ENCODE data around the gene PTER.

PTER gene

DNA sequence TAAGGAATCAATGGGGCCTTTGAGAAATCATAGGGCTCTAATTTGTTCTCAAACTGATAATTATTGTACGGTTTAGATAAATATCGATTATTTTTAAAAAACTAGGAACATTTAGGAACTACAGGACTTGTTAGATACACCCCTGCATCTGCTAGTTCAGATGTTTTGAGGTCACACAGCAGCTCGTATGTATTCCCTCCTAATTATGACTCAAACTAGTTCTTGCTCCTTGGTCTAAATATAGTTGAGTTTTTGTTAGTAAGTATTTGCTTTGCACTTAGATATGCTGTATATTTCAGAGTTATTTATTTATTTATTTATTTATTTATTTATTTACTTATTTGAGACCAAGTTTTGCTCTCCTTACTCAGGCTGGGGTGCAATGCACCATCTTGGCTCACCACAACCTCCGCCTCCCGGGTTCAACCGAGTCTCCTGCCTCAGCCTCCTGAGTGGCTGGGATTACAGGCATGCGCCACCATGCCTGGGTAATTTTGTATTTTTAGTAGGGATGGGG lies 22.7 kb downstream of the PTER start:
- DNase-seq (ENCODE audit: extremely low spot score, insufficient read length, low read depth): no peak
- FAIRE-seq: no peak

DNA sequence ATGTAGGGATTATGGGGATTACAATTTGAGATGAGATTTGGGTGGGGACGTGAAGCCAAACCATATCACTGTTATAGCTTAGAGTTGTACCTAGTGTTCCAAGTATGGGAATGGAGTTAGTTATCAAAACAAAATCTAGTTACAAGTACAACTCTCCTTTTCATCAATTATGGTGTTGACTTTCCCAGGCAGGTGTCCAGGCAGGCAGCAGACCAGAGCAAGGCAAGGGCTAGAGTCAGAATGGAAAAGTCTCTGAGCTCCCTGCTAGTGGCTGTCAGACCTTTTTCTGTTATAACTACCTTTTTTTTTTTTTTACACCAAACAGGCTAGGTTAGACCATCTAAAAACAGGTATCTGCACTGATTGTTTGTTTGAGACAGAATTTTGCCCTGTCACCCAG lies 29.2 kb downstream of the PTER start:
- DNase-seq (ENCODE audit: extremely low spot score, insufficient read length, low read depth) (no peak), FAIRE-seq (no peak)

DNA sequence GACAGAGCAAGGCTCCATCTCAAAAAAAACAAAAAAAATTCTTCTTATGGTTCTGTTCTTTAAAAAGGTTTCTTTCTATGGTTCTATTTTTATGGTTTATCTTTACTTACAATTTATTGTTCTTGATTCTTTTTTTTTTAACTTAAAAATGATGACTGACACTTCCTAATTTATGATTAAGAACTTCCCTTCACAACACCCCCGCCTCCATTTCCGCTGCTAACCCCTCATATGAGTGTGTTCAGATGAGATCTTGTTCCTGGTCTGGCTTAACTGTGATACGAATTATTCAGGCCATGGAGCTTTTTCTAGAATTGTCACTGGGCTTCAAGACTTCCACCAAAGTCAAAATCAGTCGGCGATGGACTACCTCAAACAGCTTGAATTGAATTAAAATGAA lies 33.9 kb downstream of the PTER start:
- DNase-seq (ENCODE audit: extremely low spot score, insufficient read length, low read depth) (no peak), FAIRE-seq (no peak)

DNA sequence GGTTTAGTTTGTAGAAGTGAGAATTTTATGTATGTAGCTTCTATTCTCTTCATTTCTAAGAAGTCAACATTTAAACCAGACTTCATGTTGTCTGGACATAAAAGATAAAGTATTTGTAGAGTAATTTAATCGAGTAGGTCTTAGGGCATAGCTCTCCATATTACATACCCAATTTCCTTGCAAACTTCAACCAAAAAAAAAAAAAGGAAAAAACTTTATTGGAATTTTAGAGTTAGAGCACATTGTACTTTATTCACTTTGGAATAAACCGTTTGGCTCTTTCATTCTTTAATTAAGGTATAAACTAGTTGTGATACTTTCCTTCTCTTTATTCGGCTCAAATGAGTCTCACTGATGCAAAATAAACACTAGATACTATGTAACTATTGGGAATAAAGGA lies 36.0 kb downstream of the PTER start:
- FAIRE-seq: no peak
- no peak for DNase-seq (ENCODE audit: extremely low spot score, insufficient read length, low read depth)

DNA sequence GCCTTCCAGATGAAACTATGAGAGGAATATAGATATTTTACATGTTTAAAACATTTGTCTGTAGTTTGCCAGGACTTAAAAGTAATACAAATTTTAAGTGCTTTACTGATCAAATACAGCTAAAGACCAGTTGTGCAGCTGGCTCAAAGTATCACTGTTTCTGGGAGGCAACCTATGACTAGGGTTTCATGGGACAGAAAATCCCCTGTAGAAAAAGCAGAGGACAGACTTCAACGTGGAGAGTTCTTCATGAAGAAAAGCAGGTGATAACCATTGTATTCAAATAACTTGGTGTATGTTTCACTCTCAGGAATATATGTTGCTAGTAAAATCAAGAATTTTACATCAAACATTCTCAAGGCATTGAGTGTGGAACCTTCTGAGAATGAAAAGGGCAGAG lies 40.9 kb downstream of the PTER start:
- no peak for DNase-seq (ENCODE audit: extremely low spot score, insufficient read length, low read depth)
- no peak for FAIRE-seq

DNA sequence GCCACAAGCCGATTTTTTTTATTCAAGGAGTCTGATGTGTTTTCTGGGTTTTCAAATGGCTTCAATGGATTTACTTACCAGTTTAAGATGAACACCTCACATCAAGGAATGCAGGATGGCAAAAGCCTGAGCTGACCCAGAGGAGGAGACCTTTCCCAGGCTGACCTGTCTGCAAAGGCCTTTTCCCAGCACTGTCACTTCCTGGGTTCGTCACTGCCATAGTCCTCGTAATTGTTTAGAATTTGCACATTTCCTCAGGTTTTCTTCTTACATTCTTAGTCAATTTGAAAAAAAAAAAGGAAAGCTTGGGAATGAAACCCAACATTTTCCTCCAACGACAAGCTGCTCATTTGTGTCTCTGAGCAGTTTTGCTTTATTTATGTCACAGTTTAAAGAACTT lies 42.0 kb downstream of the PTER start:
- DNase-seq (ENCODE audit: extremely low spot score, insufficient read length, low read depth): no peak
- no peak for FAIRE-seq

DNA sequence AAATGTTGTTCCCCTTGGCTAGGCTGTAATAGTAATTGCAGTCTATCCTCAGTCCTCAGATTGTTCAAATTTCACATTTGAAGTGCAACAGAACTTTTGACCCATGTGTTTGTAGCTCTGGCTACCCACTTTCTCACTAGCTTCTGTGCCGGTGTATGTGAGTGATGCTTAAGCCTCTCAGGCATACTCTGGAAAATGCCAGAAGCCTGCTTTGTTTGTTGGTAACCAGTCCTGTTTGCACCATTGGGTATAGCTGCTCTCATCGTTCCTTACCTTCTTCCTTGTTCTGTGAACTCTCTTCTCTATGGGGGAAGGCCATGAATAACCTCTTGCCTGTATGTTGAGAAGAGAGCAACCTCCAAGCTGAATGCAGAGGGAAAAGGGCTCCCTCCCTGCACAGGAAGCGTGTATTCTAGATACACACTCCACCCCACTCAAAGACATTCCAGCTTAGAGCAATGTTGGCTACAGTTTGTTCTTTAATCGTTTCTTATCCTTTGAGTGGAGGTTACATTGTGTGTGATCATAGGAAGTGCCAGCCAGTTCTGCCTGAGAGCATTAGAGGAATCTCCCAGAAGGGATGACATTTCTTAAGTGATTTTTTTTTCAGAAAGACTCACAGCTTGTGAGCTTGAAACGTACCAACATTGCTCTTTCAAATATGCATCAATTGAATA lies 44.4 kb downstream of the PTER start:
- FAIRE-seq (no peak), DNase-seq (ENCODE audit: extremely low spot score, insufficient read length, low read depth) (no peak)

DNA sequence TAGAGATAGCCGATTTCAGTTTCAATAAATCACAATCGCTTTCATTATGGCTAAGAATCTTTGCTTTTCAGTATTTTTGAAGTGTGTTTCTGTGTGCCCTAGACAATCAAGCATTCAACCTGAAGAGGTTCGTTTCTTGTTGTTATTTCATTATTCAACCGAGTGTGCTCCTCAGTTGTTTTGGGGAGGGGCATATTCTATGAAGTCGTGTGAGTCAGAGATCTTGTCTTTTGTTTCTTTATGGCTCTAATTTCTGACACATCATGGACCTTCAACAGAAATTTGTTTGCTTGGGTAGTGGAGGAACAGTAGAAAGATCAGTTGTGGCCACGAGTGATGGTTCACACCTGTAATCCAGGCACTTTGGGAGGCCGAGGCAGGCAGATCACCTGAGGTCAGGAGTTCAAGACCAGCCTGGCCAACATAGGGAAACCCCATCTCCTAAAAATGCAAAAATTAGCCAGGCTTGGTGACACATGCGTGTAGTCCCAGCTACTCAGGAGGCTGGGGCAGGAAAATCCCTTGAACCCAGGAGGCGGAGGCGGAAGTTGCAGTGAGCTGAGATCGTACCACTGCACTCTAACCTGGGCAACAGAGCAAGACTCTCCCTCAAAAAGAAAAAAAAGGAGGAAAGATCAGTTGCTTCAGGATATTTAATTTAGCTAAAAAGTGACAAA lies 46.6 kb downstream of the PTER start:
- FAIRE-seq (peak; percentile 80), DNase-seq (ENCODE audit: extremely low spot score, insufficient read length, low read depth) (no peak)

DNA sequence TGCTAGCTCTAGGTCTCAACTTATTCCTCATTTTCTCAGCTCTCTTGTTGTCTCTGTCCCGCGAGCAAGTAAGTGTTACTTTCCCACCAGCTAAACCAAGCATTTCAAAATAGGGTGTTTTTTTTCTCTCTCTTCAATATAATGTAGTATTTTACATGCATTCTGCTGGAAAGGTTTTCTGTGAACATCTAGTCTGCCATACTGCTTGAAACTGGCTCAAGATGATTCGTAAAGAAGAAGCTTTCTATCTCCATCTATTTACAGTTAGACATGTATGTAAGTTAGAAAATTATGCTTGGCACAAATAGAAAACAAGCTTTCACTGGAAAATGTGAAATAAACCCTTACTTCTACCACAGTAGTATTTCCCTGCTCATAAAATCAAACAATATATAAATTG lies 53.7 kb downstream of the PTER start:
- no peak for FAIRE-seq
- DNase-seq (ENCODE audit: extremely low spot score, insufficient read length, low read depth): no peak

DNA sequence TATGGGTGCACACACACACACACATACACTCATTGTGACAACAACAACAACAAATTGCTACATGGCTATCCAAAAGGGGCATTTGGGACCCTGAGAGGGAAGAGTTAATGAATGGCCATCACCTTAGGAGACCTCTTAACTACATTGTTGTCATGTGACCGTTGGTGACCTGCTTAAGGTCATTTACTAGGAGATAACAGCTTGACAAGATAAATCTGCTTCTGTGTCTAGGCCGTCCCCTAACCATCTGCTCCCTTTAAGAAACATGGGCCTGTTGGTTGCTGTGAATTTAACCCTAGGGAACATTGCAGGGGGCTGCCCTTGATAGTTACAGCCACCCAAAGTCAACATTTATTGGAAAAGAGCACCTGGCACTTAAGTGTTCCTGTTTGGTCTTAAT lies 55.1 kb downstream of the PTER start:
- FAIRE-seq: no peak
- no peak for DNase-seq (ENCODE audit: extremely low spot score, insufficient read length, low read depth)

DNA sequence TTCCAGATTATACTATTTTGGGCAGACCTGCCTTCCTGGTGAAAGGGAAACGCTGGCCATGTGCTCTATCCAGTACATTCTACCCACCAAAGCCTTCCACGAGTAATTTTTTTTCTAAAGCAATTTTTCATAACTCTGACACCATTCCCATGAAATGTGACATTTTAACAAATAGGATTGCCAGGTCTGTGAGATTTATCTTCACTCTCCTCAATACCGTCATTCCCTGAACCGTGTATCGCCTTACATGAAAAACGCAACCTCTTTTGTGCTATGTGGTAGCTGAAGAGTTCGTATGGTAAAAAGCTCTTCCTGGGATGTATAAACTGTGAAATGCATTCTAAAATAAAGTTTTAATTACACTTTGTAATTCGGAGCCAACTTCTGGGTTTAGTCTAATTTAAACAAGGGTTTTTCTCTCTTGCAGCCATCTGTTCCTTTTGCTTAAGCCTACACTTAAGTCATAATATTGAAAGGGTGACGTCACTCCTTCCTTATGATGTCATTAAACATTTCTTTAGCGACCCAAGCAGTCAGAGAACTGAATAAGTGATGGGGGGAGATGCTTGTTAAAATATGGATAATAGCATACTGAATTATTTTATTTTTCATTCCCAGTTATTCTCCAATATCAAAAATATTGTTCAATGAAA lies 57.2 kb downstream of the PTER start:
- DNase-seq (ENCODE audit: extremely low spot score, insufficient read length, low read depth) (no peak), FAIRE-seq (no peak)

DNA sequence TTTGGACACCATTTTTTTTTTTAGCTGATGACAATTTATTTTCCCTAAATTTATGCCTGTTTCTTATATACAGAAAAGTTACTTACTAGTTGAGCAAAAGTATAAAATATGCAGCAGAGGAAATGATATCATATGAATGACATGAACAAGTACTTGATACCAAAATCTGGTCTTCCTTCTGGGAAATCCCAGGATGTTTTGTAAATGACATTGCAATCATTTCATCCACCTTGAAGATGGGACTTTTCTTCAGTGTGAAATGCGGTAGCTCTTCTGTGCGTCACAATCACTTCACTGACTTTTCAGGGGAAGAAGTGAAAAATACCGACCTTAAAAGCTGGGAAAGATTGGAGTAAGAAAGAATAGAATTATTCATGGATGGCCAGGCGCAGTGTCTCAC lies 61.1 kb downstream of the PTER start:
- FAIRE-seq (no peak), DNase-seq (ENCODE audit: extremely low spot score, insufficient read length, low read depth) (no peak)

DNA sequence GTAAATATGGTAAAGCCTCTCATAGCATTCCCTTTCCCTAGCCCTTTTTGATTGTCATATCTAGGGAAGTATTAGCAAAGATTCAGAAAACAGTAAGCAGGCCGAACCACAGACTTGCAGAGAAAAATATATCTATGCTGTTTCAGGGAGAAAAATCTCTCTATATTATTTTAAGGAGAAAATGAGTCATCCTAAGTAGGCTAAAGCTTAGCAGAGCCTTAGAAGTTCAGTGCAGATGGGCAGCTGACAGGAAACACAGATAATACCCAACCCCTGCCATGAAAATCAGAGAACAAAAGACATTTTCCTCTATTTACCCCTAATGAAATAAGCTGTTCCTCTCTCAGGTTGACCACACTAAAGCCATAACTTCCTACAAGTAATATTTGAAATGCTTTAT lies 68.4 kb downstream of the PTER start:
- DNase-seq (ENCODE audit: extremely low spot score, insufficient read length, low read depth): no peak
- no peak for FAIRE-seq

DNA sequence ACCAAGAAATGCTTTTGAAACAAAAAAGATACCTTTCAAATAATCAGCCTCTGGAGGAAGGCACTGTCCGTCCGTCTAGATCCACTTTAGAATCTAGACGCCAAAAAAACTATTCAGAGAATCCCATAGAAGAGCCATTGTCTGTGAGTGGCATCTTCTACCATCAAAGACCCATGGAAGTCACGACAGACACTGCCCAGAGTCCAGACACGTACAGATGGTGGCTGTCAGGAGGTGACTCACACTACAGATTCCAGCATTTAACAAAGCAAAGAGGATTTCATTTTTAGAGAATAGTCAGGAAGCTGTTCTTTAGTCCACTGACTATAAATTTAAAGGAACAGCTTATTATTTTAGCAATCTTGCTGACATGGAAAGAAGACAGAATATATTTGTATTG lies 73.2 kb downstream of the PTER start:
- FAIRE-seq (no peak), DNase-seq (ENCODE audit: extremely low spot score, insufficient read length, low read depth) (no peak)

DNA sequence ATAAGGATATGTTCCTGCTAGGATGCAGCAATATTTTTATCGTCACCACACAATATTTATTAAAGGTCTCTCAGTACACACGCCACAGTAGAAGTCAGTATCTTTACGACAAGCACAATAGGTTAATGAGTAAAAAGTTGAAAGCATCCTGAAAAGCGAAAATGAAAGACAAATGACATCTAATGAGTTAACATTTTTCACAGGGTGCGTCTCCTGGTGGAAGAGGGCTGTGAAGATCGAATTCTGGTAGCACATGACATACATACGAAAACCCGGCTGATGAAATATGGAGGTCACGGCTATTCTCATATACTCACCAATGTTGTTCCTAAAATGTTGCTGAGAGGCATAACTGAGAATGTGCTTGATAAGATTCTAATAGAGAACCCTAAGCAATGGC lies 74.0 kb downstream of the PTER start:
- DNase-seq (ENCODE audit: extremely low spot score, insufficient read length, low read depth) (no peak), FAIRE-seq (no peak)

DNA sequence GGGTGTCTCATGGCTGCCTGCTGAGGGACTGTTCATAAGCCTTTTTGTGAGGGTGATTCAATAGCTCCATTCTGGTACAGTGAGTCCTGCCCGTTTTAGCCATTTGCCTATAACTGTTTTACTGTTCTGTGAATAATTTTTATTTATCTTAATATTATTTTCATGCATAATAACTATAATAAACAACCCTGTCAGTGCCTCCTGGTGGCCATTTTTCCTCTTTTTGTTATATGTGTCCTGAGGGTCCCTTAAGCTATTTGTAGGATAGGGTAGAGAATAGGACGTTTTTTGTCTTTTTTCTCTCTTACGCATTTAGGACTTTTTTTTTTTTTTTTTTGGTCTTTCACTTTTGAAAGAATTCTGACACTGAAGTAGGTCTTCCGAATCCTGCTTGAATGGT lies 82.0 kb downstream of the PTER start:
- FAIRE-seq: no peak
- no peak for DNase-seq (ENCODE audit: extremely low spot score, insufficient read length, low read depth)

DNA sequence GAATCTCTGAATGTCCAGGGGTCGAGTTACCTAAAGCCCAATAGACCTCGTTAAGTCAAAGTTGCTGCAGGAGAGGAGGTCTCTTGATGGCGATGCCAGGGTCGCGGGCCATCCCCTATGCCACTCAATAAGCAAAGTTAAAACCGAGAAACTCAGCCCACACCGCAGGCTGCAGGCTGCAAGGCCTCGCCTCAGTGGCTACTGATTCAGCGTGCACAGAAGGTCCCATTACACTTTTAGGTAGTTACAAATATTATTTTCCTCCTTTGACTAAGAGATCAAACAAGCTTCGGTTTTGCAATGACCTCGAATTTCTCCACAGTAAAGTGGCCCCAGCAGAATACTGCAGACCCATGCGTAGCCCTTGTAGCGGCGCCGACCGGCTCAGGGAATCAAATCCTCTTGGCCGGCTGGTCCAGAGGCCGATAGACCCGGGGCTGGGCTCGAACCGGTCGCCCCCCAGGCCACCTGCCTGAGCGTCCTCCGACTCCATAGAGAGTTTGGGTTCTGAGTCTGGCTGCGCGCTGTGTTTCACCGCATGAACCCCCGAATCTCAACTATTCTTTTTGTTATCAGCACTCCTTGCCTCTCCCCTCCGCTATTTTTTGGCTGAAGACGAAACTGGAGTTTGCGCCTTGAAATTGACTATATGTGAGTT lies 82.6 kb downstream of the PTER start:
- DNase-seq (ENCODE audit: extremely low spot score, insufficient read length, low read depth): no peak
- no peak for FAIRE-seq

DNA sequence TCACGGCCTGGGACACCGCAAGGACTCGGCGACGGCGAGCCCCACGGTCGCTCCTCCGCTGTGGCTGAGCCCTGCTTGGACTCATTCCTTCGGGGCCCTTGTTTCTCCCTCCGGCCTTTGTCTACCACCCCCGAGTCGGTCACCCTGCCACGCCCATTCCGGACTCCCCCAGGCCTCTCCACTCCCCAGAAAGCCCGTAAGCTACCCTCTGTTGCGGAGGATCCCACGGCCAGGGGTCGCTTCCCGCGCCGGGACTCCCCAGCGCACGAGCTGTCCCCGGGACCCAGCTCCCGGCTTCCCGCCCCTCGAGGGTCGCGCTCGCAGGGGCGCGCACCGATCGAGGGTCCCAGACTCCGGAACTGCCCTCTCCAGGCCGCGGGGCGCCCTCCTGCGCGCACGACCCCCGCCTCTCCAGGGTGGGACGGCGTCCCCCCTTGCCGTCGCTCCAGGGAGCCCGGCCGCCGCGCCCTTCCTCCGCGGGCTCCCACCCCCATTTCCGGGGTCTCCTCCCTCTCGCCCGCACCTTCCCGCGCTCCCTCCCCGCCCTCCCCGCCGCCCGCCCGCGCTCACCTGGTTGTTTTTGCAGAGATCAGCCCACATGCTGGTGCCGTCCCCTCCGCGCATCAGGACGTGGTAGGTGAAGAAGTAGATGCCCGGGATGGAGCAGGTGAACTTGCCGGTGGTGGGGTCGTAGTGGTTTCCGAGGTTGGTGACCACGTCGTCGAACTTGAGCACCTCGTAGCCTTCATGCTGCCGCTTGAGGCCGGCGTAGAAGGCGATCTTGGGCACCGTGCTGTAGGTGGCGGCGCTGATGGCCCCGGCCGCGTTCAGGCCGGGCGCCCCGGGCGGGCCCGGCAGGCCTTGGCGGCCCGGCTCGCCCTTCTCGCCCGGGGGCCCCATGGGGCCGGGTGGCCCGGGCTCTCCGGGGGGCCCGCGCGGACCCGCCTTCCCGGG lies 83.4 kb downstream of the PTER start:
- FAIRE-seq (no peak), DNase-seq (ENCODE audit: extremely low spot score, insufficient read length, low read depth) (no peak)

DNA sequence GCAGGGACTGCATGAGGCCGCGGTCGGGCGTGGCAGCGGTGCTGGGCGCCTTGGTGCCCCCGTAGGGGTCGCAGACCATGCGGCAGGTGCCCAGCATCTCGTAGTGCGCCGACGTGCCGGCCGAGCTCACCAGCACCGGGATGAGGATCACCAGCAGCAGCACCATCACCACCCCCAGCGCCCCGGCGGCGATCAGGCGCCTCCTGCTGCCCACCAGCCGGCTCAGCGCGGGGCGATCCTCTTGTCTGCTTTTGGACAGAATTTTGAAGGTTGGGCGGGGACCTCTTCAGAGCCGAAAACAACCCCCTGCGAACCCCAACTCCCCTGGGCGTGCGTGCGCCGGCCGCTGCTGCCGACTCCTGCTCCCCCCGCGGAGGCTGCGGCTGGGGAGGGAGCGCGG lies 84.1 kb downstream of the PTER start:
- DNase-seq (ENCODE audit: extremely low spot score, insufficient read length, low read depth) (peak; percentile 23), FAIRE-seq (no peak)

Data from GM18507 (cell line).